GM19023 (cell line): Measurements from ENCODE around the gene MTFMT.
A peak's percentile ranks its signal among the peaks of the same experiment; 100 is the strongest.
"Not testable (repeated sequence)": the region's sequence is repeated elsewhere in the genome, so short reads cannot be mapped to it uniquely, and the experiment has no call there.

Experiments used
- ATAC-seq: cut with Tn5 transposase; IDR thresholded peaks from one replicate; pipeline ENCODE4 v1.9.1; 2021; ENCODE audit warnings: mild to moderate bottlenecking, moderate library complexity; ENCODE audit not compliant: unreplicated experiment

MTFMT gene

GRCh38 chr15:65040461-65040860 is 11.0 kb upstream of the MTFMT start:
- ATAC-seq: no peak

- ATAC-seq: no peak
Observed at GRCh38 chr15:65038836-65039235, 9.4 kb upstream of the MTFMT start.

GRCh38 chr15:65038428-65038827 is 9.0 kb upstream of the MTFMT start:
- ATAC-seq: no peak

- ATAC-seq: no peak
Observed at GRCh38 chr15:65037309-65037708, 7.9 kb upstream of the MTFMT start.

GRCh38 chr15:65034719-65035118 is 5.3 kb upstream of the MTFMT start:
- no peak for ATAC-seq

GRCh38 chr15:65033659-65034269 is 4.3 kb upstream of the MTFMT start:
- no peak for ATAC-seq

- ATAC-seq: peak; percentile 42
Observed at GRCh38 chr15:65032801-65033537, 3.5 kb upstream of the MTFMT start.

GRCh38 chr15:65029736-65030208 is 333 bp upstream of the MTFMT start:
- ATAC-seq: no peak

GRCh38 chr15:65028338-65028737 is 1.1 kb downstream of the MTFMT start:
- ATAC-seq: no peak

GRCh38 chr15:65027593-65027992 is 1.8 kb downstream of the MTFMT start:
- no peak for ATAC-seq

- no peak for ATAC-seq
Observed at GRCh38 chr15:65026756-65027155, 2.7 kb downstream of the MTFMT start.

- no peak for ATAC-seq
Observed at GRCh38 chr15:65021488-65021887, 8.0 kb downstream of the MTFMT start.

- no peak for ATAC-seq
Observed at GRCh38 chr15:65020419-65020818, 9.0 kb downstream of the MTFMT start.

GRCh38 chr15:65011198-65011597 is 18.2 kb downstream of the MTFMT start:
- not testable (repeated sequence) for ATAC-seq

- ATAC-seq: no peak
Observed at GRCh38 chr15:65008983-65009382, 20.5 kb downstream of the MTFMT start.

GRCh38 chr15:65006876-65007275 is 22.6 kb downstream of the MTFMT start:
- ATAC-seq: no peak

- no peak for ATAC-seq
Observed at GRCh38 chr15:65004993-65005392, 24.4 kb downstream of the MTFMT start.

GRCh38 chr15:64997745-64998375 is 31.6 kb downstream of the MTFMT start:
- ATAC-seq: no peak

GRCh38 chr15:64997066-64997465 is 32.4 kb downstream of the MTFMT start:
- no peak for ATAC-seq

- no peak for ATAC-seq
Observed at GRCh38 chr15:64993290-64993689, 36.1 kb downstream of the MTFMT start.

- ATAC-seq: no peak
Observed at GRCh38 chr15:64991536-64992135, 37.8 kb downstream of the MTFMT start.

- ATAC-seq: no peak
Observed at GRCh38 chr15:64990168-64990470, 39.3 kb downstream of the MTFMT start.
